Omental fat pad (tissue), 4 donors: ENCODE data around the gene PPP1R18. TPM values are rescaled to one million over a fixed set of nuclear protein-coding genes. Genes with fewer than 3 reads are reported as not detected.
A peak's percentile ranks its signal among the peaks of the same experiment; 100 is the strongest.

Experiments
- ATAC-seq: fragments of 150-250 bp; one replicate; pipeline ENCODE4 v1.9.1; 2016; ENCODE audit warnings: mild to moderate bottlenecking, moderate library complexity; ENCODE audit not compliant: low FRiP score
- DNase-seq: peaks from one replicate; pipeline ENCODE4 v3.0.0-alpha.2; 2019; ENCODE audit warnings: low spot score
- CTCF ChIP-seq, 3 donors: fragments of 450-650 bp; IDR thresholded peaks; one replicate each; pipeline ENCODE4 v1.5.1; 2016 to 2017; ENCODE audit warnings: antibody characterized with exemption in 3 of 3, mild to moderate bottlenecking in 3 of 3, moderate library complexity in 2 of 3
- total RNA-seq, 4 donors: library from RNA; depleted of rRNA; stranded (reverse); fragments of >200 nt; gene quantifications; one replicate each; pipeline ENCODE4 v1.1.0, GENCODE V29; 2016

The PPP1R18 gene
- total RNA-seq, 4 donors from 2014 or later = 25.5 to 55.7 (median 43.4) TPM

- no peak for DNase-seq
- no peak for ATAC-seq
- no peak for TF ChIP-seq CTCF (IDR thresholded peaks at IDR 0.05)
Observed at GRCh38 chr6:30685157-30686008, 1.1 kb downstream of the PPP1R18 start.

GRCh38 chr6:30684386-30685156 lies 1.9 kb downstream of the PPP1R18 start:
- DNase-seq (no peak), ATAC-seq (no peak)
- TF ChIP-seq CTCF (IDR thresholded peaks at IDR 0.05) = no peak

- TF ChIP-seq CTCF (IDR thresholded peaks at IDR 0.05) = no peak
- no peak for ATAC-seq
- no peak for DNase-seq
Observed at GRCh38 chr6:30683980-30684338, 2.5 kb downstream of the PPP1R18 start.

GRCh38 chr6:30683183-30683979 lies 3.1 kb downstream of the PPP1R18 start:
- DNase-seq (no peak), ATAC-seq (no peak)
- no peak for TF ChIP-seq CTCF (IDR thresholded peaks at IDR 0.05)

- no peak for TF ChIP-seq CTCF (IDR thresholded peaks at IDR 0.05)
- ATAC-seq (peak; percentile 82), DNase-seq (peak; percentile 60)
Observed at GRCh38 chr6:30682143-30683117, 4.0 kb downstream of the PPP1R18 start.

- TF ChIP-seq CTCF (IDR thresholded peaks at IDR 0.05) = no peak
- ATAC-seq (no peak), DNase-seq (no peak)
Observed at GRCh38 chr6:30681766-30682142, 4.7 kb downstream of the PPP1R18 start.
